Measurements from ENCODE around the gene SORBS2. TPM values are rescaled to one million over a fixed set of nuclear protein-coding genes. Genes with fewer than 3 reads are reported as not detected.
A peak's percentile ranks its signal among the peaks of the same experiment; 100 is the strongest.
"Not testable (repeated sequence)": the region's sequence is repeated elsewhere in the genome, so short reads cannot be mapped to it uniquely, and the experiment has no call there.

Gene SORBS2
- total RNA-seq, 2 donors from 2014 or later = not detected

DNA sequence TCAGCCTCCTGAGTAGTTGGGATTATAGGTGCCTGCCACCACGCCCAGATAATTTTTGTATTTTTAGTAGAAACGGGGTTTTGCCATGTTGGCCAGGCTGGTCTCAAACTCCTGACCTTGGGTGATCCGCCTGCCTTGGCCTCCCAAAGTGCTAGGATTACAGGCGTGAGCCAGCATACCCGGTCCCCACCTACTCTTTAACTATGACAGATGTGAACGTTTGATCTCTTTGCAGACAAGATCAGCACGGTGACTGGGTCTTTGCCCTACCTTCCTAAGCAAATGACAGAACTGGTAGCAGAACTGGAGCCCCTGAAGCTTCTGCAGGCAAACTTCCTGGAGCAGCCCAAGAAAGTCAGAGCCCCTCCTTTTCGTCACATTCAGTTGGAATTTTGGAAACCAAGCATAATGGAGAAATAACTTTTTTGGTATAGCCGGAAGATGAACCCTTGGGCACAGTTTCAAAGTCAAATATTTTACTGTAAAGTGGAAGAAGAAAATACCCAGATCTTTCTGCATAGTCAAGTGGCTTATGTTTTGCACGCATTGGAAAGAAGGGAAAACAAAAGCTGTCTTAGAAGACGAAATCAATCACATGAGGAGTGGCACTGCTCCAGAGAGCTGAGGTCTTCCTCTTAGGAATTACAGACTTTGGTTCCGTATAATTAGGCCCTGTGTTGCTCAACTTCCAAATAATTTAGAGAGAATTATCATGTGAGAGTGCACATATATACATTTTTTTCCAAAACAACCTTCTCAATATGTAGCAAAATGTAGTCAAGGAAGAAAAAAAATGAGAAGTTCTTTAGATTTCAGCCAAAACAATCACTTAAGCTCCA is 90.6 kb downstream of the SORBS2 start:
- H3K9me3 Mint-ChIP-seq = no peaks in the 10 kb centered on the region
- no peaks in the 10 kb centered on the region for H3K36me3 Mint-ChIP-seq
- no peak for DNase-seq (ENCODE audit: low spot score in 2 of 2)
- ATAC-seq = no peak
- no peak overlapping the region for H3K27ac Mint-ChIP-seq

DNA sequence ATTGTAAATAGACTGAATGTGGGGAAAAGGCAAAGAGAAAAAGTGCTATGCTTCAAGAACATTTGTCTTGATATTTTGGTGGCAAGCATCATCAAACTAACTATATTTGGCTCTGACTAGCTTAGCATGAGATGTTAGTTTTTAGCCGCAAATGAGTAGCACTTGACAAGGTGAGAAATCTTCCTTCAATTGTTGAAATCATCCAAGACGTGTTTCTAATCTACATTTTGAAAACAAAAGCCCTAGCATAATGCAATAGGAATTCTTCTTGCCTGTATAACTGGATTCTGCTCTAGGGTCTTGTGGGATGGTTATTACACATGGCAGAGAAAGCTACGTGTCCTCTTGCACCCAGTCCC is 92.5 kb downstream of the SORBS2 start:
- H3K36me3 Mint-ChIP-seq = no peaks in the 10 kb centered on the region
- no peak overlapping the region for H3K27ac Mint-ChIP-seq
- ATAC-seq = no peak
- no peaks in the 10 kb centered on the region for H3K9me3 Mint-ChIP-seq
- DNase-seq (ENCODE audit: low spot score in 2 of 2) = no peak

- Mint-ChIP-seq H3K27ac (no peak overlapping the region), H3K9me3 (no peaks in the 10 kb centered on the region), H3K36me3 (no peaks in the 10 kb centered on the region)
- ATAC-seq (no peak), DNase-seq (ENCODE audit: low spot score in 2 of 2) (no peak)
Measured at GRCh38 chr4:185718578-185719499, 93.2 kb downstream of the SORBS2 start.

GRCh38 chr4:185717377-185717741 is 94.6 kb downstream of the SORBS2 start:
- no peak for DNase-seq (ENCODE audit: low spot score in 2 of 2)
- H3K9me3 Mint-ChIP-seq = peaks cover 0 to 7% of the 10 kb centered on the region in 2 donors
- peaks cover 0 to 6% of the 10 kb centered on the region in 2 donors for H3K36me3 Mint-ChIP-seq
- no peak for ATAC-seq
- no peak overlapping the region for H3K27ac Mint-ChIP-seq

DNA sequence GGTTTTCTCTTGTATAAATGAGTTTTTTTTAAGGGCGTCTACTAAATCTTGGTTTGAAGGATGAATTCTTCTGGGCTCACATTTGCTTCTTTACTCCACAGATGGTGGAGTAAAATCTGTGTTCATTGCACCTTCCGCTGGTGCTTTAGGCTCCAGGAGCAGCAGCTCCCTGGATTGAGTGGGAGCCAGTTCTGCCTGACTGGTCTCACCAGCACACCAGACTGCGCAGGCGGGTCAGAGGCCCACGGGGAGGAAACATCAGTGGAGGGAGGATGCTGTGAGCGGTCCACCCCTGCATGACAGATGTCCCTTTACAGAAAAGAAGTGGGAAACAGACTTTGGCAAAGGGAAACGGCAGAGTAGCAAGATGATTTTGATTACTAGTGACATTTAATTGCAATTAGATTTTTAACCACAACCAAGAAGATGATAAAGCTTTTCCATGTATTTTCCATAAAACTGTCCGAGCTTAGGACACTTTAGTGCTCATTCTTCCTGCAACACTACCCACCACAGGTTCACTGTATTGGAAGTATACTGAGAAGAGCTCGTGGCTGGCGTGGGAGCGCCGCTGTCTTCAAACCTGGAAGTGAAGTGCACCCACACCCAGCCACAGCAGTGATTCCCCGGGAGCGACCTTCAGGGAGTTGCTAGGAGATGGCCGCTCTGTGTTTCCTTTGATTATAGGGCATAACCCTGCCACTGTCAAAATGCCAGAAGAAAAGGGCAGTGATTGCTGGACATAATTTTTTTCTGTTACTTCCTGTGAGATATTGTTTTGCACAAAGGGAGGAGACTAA is 95.2 kb downstream of the SORBS2 start:
- DNase-seq (ENCODE audit: low spot score in 2 of 2) (no peak), ATAC-seq (no peak)
- Mint-ChIP-seq H3K9me3 (peaks cover 0 to 7% of the 10 kb centered on the region in 2 donors), H3K36me3 (peaks cover 0 to 6% of the 10 kb centered on the region in 2 donors), H3K27ac (no peak overlapping the region)

DNA sequence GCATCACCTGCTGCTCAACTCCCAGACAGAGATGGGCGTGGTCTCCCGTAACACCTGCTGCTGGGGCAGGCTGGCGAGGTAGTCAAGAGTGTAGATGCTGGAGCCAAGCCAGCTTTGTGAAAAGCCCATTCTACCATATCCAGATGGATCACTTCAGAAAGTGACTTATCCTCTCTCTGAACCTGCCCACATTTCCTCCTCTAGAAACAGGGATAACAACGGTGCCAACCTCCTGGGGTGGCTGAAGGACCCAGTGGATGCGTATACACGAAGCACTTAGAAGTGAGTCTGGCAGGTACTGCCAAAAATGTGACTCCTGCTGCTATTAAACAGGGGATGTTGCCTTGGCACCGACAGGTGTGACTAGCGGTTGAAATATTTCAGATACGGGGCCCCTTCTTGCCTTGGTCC is 95.8 kb downstream of the SORBS2 start:
- H3K36me3 Mint-ChIP-seq = peaks cover 0 to 6% of the 10 kb centered on the region in 2 donors
- DNase-seq (ENCODE audit: low spot score in 2 of 2) (no peak), ATAC-seq (no peak)
- no peak overlapping the region for H3K27ac Mint-ChIP-seq
- H3K9me3 Mint-ChIP-seq = peaks cover 0 to 7% of the 10 kb centered on the region in 2 donors

DNA sequence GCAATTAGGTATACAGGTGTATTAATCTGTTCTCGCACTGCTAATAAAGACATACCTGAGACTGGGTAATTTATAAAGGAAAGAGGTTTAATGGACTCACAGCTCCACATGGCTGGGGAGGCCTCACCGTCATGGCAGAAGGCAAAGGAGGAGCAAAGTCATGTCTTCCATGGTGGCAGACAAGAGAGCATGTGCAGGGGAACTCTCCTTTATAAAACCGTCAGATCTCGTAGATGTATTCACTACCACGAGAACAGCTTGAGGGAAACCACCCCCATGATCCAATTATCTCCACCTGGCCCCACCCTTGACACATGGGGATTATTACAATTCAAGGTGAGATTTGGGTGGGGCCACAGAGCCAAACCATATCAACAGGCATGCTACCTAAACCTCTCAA is 97.5 kb downstream of the SORBS2 start:
- H3K36me3 Mint-ChIP-seq; H3K9me3 Mint-ChIP-seq; DNase-seq (ENCODE audit: low spot score in 2 of 2); H3K27ac Mint-ChIP-seq; ATAC-seq: not testable (repeated sequence)

DNA sequence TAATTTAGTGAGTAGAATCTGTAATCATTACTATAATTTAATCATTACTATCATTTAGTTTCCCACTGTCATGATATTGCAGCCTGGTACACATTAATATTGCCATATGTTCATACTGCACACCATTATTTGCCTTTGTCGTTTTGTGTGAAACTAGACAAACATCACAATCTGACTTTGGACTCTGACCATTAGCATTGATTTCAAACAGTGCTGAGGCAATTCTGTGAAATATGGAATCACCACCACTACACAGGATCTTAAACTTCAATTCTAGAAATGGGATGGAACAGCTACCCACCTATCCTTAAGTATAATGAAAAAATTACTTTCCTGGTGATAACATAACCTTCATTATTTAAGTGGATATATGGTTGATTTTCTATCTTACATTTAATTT is 98.3 kb downstream of the SORBS2 start:
- Mint-ChIP-seq H3K9me3 (peaks cover 0 to 7% of the 10 kb centered on the region in 2 donors), H3K36me3 (peaks cover 0 to 6% of the 10 kb centered on the region in 2 donors), H3K27ac (no peak overlapping the region)
- no peak for DNase-seq (ENCODE audit: low spot score in 2 of 2)
- ATAC-seq = no peak

DNA sequence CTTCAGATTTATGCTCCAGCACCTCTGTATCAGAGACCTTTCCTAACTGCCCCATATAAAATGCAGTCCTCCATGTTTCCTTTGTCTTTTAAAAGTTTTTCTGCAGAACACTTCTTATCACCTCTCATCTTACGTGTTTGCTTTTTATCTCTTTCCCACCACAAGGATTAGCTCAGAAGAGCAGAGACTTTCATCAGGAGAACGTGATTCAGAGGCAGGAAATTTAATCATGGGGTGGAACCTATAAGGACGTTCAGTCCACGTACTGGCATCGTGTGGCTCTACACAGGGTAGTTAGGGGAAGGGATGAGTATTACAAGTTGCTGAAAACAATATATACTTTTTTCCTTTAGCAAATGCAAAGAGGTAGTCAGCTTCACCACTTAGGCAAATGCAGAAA is 98.7 kb downstream of the SORBS2 start:
- Mint-ChIP-seq H3K27ac (no peak overlapping the region), H3K36me3 (peaks cover 0 to 6% of the 10 kb centered on the region in 2 donors), H3K9me3 (peaks cover 0 to 7% of the 10 kb centered on the region in 2 donors)
- ATAC-seq (no peak), DNase-seq (ENCODE audit: low spot score in 2 of 2) (no peak)

DNA sequence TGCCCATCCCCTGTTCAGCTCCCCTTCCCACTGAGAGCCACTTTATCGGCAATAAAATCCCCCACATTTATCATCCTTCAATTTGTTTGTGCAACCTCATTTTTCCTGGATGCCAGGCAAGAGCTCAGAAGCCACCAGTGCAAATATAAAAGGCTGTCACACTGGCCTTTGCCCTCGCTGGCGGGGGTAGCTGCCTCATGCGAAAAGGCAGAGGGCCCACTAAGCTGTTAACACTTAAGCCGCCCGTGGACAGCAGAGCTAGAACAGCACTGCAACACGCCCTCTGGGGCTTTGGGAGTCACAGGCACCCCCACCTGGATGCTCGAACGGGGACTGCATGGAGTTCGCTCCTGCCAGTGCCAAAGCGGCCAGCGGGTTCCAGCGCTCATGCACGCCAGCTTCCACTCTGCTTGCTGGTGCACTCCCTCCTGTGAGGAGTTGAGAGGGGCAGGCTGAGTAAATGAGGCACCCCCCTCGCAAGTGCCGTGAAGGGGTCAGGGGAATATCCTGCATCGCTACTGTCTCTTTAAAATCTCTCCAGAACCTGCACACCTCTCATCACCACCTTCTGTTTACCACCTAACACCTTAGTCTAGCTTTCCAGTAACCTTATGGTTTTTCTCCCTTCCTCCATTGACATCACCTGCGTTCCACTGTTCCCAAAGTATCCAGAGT is 99.5 kb downstream of the SORBS2 start:
- Mint-ChIP-seq H3K36me3 (peaks cover 0 to 6% of the 10 kb centered on the region in 2 donors), H3K9me3 (peaks cover 0 to 7% of the 10 kb centered on the region in 2 donors), H3K27ac (no peak overlapping the region)
- DNase-seq (ENCODE audit: low spot score in 2 of 2) (no peak), ATAC-seq (no peak)

DNA sequence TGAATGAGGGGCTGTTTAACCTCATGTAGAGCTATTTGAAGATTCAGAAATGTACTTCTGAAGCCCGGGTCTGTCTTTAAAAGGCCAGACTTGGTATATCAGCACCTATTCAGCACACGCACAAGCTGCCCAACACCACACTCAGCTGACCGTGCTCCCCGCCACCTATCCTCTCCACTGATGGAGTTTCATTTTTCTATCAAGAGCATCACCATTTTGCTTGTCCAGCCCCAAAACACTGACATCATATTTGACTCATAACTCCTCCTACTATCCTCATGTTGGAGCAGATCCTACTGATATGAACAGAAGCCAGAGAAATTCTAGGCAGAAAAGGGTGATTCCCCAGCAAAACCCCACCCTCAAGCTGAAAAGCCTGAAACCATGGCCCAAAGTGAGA is 100.3 kb downstream of the SORBS2 start:
- H3K36me3 Mint-ChIP-seq = peaks cover 0 to 6% of the 10 kb centered on the region in 2 donors
- ATAC-seq (no peak), DNase-seq (ENCODE audit: low spot score in 2 of 2) (no peak)
- no peak overlapping the region for H3K27ac Mint-ChIP-seq
- H3K9me3 Mint-ChIP-seq = peaks cover 0 to 7% of the 10 kb centered on the region in 2 donors

GRCh38 chr4:185710487-185710995 is 101.5 kb downstream of the SORBS2 start:
- peaks cover 0 to 6% of the 10 kb centered on the region in 2 donors for H3K36me3 Mint-ChIP-seq
- DNase-seq (ENCODE audit: low spot score in 2 of 2) (no peak), ATAC-seq (no peak)
- peaks cover 0 to 7% of the 10 kb centered on the region in 2 donors for H3K9me3 Mint-ChIP-seq
- H3K27ac Mint-ChIP-seq = no peak overlapping the region

DNA sequence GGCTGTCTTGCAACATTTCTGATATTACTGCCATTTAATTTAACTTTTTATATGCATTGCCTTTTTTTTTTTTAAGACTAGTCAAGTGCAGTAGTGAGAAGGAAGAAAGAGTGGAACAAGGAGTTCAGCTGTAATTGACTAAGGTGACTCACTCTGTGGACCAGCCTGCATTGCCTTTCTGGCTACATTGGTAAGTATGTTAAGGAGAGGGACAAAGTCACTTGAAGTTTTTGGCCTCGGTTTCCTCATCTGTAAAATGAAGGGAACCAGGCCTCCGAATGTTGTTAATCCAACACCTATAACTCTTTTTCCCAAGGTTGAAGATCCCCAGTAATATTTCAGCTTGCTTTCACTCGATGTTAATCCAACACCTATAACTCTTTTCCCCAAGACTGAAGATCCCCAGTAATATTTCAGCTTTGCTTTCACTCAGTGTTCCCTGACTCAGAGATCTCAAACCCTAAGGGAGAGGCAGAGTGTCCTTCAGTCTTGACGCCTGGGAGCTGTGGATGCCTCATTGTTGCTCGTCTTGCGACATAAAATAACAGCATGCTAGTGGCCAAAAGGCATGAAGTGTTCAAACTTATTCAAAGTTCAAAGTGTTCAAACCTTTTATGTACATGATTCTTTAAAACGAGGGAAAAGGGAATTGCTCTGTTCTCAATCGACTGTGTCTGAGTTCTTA is 102.0 kb downstream of the SORBS2 start:
- H3K9me3 Mint-ChIP-seq = peaks cover 0 to 7% of the 10 kb centered on the region in 2 donors
- DNase-seq (ENCODE audit: low spot score in 2 of 2) = no peak
- no peak for ATAC-seq
- peaks cover 0 to 6% of the 10 kb centered on the region in 2 donors for H3K36me3 Mint-ChIP-seq
- no peak overlapping the region for H3K27ac Mint-ChIP-seq

- Mint-ChIP-seq H3K36me3 (peaks cover 0 to 6% of the 10 kb centered on the region in 2 donors), H3K27ac (no peak overlapping the region), H3K9me3 (peaks cover 4 to 11% of the 10 kb centered on the region in 2 donors)
- no peak for ATAC-seq
- DNase-seq (ENCODE audit: low spot score in 2 of 2) = no peak
Measured at GRCh38 chr4:185708348-185708747, 103.6 kb downstream of the SORBS2 start.

- DNase-seq (ENCODE audit: low spot score in 2 of 2); H3K36me3 Mint-ChIP-seq; H3K27ac Mint-ChIP-seq; H3K9me3 Mint-ChIP-seq: not testable (repeated sequence)
- ATAC-seq = peak in 1 of 2 donors; percentile 24
Measured at GRCh38 chr4:185707622-185708021, 104.4 kb downstream of the SORBS2 start.
